HG03558 (cell line): ENCODE results near the gene MAP4K5.

Source experiments
- ATAC-seq: cut with Tn5 transposase; IDR thresholded peaks from one replicate; pipeline ENCODE4 v1.9.1; 2021; ENCODE audit warnings: moderate number of reproducible peaks; ENCODE audit not compliant: unreplicated experiment; ENCODE audit errors: extremely low read depth

The MAP4K5 gene

DNA sequence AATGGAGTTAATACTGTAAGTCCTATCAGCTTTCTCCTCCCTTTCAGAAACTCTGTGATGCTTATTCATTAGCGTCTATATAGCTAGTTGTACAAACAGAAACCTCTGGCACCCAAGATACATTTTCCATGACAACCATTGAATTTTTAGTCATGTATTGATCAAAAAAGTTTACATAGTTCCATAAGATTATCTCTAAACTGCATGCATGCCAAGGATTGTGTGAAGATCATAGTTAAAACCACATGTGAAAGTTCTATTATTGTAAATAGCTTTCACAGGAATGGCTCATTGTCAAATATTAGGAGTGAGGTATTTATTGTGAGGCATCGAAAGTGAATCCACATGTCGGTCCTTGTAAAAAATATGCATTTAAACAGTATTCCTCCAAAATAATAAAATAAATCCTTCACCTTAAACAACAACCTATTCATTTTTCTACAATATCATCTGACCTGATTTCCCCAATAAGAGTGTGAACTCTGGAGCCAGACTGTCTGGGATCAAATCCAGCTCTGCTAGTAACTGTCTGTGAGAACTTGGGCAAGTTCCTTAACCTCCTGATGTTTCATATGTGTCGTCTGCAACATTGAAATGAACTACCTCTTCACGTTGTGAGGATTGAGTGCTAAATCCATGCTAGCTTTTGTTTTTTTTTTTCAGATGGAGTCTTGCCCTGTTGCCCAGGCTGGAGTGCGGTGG lies 125.1 kb downstream of the MAP4K5 start:
- no peak for ATAC-seq

DNA sequence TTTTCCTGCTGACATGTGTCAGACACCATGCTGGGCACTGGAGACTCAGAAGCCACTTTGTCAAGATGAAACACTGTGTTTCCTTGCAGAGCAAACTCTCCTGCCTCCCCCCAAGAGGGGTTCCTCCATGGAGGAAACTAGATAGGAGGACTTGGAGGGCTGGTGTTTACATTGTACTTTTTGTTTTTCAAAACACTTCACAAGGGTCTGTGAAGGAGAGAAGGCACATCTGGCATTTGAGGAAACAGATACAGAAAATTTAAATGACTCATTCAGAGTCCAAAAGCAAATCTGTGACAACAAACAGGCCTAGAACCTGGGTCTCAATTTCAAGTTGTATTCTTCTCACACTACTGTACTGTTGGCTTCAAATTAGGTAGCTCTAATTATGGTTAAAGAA lies 128.9 kb downstream of the MAP4K5 start:
- ATAC-seq = no peak

DNA sequence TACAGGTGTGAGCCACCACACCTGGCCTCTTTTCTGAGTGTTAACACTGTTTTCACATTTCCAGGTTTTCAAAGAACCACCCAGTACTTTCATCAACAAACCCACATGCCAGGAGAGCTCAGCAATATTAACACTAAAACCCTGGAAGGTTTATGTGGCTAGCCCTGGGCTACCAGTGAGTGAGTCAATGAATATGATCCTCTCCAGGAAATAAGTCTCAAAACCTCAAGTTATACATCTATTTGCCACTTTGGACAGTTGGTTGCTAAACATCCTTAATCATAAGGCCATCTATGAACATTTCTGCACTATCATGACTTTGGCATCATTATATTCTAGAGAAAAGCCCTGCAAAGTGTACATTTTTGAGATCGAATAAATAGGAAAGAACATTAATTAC lies 129.4 kb downstream of the MAP4K5 start:
- no peak for ATAC-seq

DNA sequence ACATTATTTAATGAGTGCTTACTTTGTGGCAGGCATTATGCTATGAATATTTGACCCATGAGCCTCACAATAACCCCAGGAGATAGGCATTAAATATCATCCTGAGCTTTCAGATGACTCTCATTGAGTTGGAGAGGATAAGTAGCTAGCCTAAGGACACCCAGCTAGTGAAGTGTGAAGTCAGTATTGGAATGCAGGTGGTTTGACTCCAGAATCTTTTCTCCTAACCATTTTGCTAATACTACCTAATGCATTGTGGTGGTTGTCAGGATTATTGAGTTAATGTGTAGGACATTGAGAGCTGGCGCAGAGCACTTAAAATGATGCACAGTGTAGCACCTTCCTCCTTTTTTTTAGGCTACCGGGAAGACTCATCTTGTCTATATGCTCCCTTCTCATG lies 131.9 kb downstream of the MAP4K5 start:
- ATAC-seq = no peak

DNA sequence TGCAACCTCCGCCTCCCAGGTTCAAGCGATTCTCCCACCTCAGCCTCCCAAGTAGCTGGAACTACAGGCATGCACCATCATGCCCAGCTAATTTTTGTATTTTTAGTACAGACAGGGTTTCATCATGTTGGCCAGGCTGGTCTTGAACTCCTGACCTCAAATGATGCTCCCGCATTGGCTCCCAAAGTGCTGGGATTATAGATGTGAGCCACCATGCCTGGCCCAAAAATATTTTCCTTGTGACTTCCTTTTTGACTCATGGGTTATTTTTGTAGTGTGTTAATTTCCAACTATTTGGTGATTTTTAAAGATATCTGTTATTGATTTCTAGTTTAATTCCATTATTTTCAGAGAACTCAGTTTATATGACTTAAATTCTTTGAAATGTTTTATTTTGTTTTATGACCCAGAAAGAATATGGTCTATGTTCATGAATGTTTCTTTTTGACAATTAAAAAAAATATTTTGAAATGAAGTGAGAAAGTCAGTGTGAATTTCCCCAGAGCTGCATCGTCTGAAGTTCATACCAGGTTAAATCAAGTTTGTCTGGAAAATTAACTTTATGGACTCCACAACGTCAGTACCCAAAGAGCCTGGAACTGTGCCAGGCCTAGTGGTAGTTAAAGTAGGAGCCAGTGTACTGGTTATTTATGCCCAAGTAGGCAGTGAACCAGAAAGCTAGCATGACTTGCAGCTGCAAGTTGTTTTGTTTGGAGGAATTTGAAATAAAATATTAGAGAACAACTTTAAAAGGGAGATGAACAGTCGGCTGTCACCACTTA lies 132.9 kb downstream of the MAP4K5 start:
- ATAC-seq = no peak

DNA sequence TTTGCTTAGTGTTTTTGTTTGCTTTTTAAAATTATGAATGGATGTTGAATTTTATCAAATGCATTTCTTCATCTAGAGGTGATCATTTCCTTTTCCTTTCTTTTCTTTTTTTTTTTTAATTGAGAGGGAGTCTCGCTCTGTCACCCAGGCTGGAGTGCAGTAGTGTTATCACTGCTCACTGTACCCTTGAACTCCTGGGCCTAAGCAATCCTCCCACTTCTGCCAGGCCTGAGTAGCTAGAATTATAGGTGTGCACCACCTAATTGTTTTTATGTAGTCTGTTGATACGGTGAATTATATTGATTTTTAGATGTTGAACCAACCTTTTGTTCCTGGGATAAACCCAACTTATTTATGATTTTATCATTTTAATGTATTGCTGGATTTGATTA lies 134.2 kb downstream of the MAP4K5 start:
- ATAC-seq = no peak

DNA sequence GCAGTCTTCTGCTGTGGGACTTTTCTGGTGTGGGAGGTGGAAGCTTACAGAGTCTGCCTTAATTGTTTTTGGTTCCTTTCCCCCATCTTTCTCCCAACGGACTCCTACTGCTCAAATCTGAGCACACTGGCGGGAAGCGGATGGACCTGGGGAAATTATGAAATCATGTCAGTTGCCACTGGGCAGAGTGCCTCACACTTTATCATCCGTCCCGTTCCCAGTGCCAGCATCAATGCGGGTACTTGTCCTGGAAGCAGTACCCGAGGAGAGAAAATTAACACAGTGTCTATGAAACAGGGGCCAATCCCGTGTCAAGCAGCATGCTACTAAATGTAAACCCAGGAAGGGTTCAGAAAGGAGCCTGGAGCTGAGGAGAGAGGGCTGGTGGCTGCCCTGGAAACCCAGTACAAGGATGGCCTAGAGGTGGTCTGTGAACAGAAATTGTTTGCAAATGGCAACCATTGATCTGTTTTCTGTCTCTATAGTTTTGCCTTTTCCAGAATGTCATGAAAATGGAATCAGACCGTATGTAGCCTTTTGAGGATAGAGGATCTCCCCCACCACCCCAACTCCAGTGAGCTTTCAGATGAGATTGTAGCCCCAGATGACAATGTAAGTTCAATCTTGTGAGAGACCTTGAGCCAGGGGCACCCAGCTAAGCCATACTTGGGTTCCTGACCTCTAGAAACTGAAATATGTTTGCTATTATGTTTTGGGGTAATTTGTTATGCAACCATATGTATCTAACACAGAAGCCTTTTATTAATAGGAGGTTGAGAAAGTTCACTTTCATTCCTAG lies 134.8 kb downstream of the MAP4K5 start:
- no peak for ATAC-seq

DNA sequence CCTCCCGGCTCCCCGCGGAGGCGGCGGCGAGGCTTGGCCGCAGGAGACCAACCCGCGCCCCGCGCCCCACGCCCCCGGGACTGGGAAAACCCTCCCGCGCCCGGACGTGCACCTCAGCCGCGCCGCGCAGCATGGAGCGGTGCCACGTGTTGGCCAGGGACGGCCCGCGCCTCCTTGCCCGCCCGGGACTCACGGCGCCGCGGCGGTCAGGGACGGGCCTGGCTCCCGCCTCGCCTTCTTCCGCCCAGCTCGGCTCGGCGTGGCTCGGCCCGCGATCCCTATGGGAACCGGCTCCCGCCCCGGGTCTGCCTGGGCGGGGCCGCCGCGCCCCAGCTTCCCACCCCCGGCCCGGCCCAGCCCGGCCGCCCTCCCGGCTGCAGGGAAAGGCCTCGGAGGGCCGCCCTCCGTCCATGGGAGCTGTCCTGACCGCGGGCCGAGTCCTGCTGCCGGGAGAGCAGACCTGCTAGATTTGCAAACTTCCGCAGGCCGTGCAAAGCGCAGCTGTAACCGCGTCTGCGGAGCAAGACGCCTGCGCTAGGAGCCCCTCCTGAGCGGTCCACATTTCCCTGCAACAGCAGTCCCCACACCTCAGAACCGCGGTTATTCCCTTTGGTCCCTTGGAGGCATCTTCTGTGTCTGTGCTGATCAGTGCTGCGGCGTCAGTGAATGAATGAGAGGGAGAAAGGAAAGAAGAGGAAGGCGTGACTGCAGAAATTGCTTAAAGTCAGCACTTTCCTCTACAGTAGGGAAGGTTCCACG lies 135.6 kb downstream of the MAP4K5 start, which contains the start of gene CDKL1:
Gene CDKL1 (minus strand): TSS at position 251 of the 759 bp plus-strand sequence. CDS start 1,013 bp downstream, outside the sequence.
- ATAC-seq = no peak

DNA sequence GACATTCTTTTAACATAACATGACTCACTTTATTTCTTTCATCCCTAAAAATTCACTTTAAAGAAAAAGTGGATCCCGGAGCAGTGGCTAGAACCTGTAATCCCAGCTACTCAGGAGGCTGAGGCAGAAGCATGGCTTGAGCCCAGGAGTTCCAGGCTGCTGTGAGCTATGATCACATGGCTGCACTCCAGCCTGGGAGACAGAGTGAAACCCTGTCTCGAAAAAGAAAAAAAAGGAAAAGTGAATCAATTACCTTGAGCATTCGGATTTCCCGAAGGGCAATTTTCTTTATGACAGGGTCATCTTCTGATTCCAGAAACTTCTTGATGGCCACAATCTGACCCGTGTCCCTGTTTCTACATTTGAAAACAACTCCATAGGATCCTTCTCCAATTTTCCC lies 136.9 kb downstream of the MAP4K5 start:
- no peak for ATAC-seq

DNA sequence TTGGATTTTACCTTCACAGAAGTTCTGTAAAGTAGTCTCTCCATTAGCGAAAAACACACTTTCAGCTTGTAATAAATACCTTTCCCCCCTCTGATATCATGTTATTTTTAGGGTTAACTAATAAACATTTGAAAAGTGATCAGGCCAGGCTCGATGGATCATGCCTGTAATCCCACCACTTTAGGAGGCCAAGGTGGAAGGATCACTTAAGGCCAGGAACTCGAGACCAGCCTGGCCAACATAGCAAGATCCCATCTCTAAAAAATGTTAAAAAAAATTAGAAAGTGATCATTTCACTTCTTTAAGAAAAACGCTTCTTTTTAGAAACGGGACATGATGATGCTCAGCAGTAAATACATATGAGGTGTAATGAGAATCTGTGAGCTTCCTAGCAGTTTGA lies 137.7 kb downstream of the MAP4K5 start:
- no peak for ATAC-seq

DNA sequence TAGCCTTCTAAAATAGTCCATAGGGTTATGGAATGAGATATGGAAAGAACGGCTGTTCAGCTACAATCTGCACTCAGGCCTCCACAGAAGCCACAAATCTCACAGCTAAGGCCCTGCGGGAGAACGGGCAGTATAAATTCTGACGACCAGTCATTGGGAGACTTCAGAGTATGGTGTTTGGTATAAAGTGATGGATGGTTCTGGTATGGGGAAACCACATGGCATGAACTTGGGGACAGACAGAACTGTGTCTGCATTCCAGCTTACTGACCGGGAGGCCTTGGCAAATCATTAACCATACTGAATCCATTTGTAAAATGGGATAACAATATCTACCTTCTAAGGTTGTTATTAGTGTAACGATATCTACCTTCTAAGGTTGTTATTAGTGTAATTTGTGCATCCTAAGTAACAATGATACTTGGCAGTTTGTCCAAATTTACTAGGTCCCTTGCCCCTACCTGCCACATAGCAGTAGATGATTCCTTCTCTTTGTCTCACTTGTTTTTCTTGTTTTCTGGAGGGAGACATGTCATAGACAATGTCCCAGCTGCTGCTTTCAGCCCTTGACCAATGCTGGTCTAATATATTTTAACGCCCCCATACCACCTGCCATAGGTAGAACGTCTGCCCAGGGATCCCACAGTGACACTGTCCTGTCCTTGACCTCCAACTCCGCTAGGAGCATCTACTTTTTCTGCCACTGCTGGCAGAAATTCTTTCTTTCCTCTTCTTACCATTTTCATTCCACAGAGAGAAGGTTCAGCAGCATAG lies 142.5 kb downstream of the MAP4K5 start:
- no peak for ATAC-seq

DNA sequence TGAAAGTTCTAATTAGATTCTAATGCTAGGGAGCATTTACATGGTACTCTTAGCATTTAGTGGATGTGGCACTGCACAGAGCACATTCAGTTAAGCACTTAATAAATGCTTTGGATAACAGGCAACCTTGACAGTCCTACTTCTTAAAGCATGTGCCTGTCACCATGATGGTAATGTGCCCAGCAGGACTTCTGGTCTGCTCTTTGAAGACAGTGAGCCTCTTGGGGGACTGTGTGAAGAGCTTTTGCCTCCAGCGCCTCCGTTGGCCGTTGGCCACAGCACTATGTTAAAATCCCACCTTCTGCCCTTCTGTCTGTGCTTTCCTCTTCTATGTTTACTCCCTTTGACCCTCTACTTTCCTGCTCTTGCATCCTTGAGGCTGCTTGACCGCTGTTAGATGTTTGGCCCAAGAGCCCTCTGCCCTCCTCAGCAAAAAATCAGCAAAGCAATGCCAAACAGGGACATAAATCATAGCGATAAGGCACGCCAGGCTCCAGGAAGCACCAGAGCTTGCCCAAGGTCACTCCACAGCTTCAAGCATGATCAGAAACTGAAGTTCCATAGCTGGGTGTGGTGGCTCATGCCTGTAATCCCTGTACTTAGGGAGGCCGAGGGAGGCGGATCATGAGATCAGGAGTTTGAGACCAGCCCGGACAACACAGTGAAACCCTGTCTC lies 144.0 kb downstream of the MAP4K5 start:
- ATAC-seq = no peak

DNA sequence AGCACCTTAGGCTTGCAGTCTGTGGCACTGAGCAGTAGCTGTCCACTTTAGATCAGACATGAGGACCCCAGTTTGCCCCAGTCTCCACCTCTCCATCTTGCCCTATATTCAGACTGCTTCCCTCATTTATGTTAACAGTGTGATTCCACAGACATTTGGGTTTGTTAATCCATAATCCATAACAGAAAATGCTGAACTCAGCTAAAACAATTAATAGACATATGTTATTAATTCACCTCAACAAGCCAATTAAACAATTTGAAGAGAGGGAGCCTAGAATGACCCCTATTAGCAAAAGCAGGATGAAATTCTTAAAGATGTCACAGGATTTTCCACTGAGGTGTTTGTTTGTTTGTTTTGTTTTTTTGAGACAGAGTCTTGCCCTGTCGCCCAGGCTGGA lies 144.8 kb downstream of the MAP4K5 start:
- ATAC-seq = no peak

DNA sequence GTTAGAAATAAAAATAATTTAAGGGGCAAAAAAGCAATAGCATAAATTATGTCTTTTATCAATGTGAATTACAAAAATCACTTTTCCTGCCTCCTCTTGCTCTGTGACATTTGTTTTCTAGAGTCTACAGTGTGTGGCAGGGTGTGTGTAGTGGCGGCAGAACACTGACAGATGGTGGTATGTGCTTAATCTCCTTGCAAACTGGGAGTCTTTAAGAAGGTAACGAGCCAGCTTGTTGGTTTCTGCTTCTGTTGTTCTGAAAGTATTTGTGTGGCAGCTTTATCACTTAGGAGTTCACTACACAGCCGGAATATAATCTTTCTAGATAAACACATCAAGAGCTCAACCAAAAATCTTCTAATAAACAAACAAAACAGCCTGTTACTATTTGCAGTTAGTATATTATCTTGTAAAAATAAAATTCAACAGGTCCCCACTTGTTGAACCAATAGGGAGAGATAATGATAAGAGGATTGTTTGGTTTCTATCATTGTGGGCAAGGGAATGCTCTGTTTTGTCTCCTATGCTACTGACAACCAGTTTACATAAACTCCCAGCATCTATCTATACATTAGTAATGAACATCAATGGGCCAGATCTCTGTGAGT lies 148.6 kb downstream of the MAP4K5 start:
- no peak for ATAC-seq

DNA sequence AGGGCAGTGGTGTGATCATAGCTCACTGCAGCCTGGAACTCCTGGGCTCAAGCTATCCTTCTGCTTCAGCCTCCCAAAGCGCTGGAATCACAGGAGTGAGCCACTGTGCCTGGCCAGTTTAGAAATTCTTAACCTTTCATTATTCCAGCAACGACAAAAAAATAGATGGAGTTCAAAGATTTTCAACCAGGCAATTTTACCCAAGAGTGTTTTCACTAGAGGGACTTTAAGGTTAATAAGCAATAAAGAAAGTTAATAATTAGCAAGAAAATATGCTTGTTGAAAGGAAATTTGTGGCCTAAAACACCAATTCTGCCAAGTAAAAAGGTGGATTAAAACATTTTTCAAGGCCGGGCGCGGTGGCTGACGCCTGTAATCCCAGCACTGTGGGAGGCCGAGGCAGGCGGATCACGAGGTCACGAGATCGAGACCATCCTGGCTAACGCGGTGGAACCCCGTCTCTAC lies 150.5 kb downstream of the MAP4K5 start:
- no peak for ATAC-seq

DNA sequence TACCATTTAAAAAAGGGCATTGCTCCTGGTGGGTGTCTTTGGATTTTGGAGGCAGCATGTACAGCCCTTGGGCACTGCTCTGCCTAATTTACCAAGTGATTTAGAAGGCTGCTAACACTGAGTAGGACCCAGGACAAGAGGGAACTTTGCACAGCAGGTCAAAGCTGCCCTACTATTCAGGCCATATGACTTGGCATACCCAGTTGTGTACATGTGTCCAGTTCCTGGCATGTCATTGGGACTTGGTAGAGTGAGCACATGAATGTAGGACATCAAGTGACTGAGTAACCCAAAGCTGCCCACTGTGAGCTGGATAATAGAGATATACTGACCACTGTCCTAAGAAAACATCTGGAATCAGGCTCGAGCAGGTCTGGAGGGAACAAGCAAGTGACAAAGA lies 151.4 kb downstream of the MAP4K5 start:
- ATAC-seq = no peak

DNA sequence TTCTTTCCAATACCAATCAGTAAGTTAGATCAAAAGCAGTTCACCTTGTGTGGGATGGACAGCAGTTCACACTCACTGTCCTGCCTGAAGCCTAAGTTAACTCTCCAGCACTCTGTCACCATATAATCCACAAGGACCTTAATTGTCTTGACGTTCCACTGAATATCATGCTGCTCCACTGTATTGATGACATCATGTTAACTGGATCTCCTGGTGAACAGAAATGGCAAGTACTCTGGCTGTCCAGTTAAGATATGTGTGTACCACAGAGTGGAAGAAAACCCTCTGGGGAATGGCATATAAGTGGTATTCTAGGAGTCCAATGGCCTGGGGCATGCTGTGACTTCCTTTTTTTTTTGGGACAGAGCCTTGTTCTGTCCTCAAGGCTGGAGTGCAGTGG lies 151.9 kb downstream of the MAP4K5 start:
- no peak for ATAC-seq

DNA sequence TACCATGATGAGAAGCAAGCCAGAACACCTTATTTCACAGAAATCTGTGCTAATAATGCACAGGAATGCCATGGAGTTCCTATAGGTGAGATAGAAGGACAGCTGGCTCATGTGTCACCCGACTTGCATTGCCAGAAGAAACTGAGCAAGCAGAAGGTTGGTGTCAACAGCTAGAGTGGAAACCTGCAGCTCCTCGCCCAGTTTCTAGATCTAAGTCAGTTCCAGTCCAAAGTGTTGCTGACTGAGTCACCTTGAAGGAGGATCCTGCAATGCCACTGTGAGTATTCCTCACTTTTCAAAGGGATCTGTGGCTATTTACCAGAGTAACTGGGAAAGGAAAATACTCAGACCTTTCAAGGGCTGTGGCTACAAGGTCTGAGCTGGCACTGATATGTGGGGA lies 152.8 kb downstream of the MAP4K5 start:
- no peak for ATAC-seq
